ENCODE results near the gene TMA7B. TPM values are rescaled to one million over a fixed set of nuclear protein-coding genes. Genes with fewer than 3 reads are reported as not detected.
A peak's percentile ranks its signal among the peaks of the same experiment; 100 is the strongest.

Gene TMA7B
- total RNA-seq, 1 donor from 2014 or later = not detected

DNA sequence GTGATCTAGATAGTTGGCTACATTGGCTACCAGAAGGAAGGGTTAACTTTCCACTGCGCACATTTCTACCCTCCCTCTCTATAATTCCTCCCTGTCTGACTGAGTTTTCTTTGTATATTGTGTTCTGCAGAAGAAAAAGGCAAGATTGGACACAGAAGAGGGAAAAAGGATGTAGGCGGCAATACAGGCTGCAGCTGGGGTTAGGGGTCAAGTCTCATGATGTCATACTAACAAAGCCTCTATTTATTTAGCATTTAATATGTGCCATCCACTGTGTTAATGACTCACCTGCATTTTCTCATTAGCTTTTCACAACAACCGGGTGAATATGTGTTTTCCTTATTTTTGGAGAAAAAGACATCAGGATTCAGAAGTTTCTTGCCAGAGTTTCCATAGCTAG is 36.5 kb downstream of the TMA7B start:
- no peak overlapping the region for H3K9ac ChIP-seq
- H2AFZ ChIP-seq (replicated peaks) = no peak overlapping the region
- H3K27ac Mint-ChIP-seq = no peak overlapping the region
- H3K27me3 Mint-ChIP-seq (ENCODE audit: insufficient read depth, low read depth) = peaks cover 32% of the 10 kb centered on the region
- peaks cover 65% of the 10 kb centered on the region for H3K4me1 Mint-ChIP-seq
- no peaks in the 10 kb centered on the region for H3K36me3 ChIP-seq
- no peaks in the 10 kb centered on the region for H3K9me3 ChIP-seq (ENCODE audit: low read depth)
- peaks cover 61% of the 10 kb centered on the region for H3K27me3 ChIP-seq
- DNase-seq (ENCODE audit: low spot score) = no peak
- no peak overlapping the region for H3K4me3 ChIP-seq
- TF ChIP-seq EZH2 (IDR thresholded peaks at IDR 0.05) (no peak), EZH2phosphoT487 (IDR thresholded peaks at IDR 0.05) (no peak)
- TF ChIP-seq, protein P1, sequence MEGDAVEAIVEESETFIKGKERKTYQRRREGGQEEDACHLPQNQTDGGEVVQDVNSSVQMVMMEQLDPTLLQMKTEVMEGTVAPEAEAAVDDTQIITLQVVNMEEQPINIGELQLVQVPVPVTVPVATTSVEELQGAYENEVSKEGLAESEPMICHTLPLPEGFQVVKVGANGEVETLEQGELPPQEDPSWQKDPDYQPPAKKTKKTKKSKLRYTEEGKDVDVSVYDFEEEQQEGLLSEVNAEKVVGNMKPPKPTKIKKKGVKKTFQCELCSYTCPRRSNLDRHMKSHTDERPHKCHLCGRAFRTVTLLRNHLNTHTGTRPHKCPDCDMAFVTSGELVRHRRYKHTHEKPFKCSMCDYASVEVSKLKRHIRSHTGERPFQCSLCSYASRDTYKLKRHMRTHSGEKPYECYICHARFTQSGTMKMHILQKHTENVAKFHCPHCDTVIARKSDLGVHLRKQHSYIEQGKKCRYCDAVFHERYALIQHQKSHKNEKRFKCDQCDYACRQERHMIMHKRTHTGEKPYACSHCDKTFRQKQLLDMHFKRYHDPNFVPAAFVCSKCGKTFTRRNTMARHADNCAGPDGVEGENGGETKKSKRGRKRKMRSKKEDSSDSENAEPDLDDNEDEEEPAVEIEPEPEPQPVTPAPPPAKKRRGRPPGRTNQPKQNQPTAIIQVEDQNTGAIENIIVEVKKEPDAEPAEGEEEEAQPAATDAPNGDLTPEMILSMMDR (IDR thresholded peaks at IDR 0.05) = no peak
- H4K20me1 ChIP-seq (ENCODE audit: low read depth) = peaks cover 3% of the 10 kb centered on the region
- H3K27ac ChIP-seq = no peak overlapping the region
- H3K9me3 Mint-ChIP-seq = no peaks in the 10 kb centered on the region
- peaks cover 73% of the 10 kb centered on the region for H3F3A ChIP-seq (ENCODE audit: low read depth)
- H3K4me2 ChIP-seq = no peak overlapping the region
- H3K4me1 ChIP-seq = peaks cover 45% of the 10 kb centered on the region
- no peak overlapping the region for H3K4me3 Mint-ChIP-seq
- no peaks in the 10 kb centered on the region for H3K36me3 Mint-ChIP-seq
- no peaks in the 10 kb centered on the region for H3K79me2 ChIP-seq (ENCODE audit: low read depth)

DNA sequence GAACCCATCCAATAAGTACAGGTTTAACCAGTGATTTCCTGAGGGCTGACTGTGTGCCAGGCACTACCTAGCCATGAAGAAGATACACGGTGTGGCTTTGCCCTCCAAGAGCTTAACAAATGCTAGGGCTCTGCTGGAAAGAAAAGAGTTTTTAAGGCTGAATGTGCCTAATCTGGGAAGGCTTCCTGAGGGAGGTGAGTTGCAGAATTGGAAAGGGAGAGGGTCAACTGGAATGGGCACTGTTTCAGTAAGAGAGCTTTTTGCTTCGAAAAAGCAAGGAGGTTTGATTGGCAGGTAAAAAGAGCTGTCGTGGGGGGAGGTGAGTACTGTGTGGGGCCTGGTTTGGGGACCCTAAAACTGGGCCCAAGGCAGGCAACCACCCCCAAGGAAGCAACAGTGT is 37.2 kb downstream of the TMA7B start:
- Histone ChIP-seq H3F3A (ENCODE audit: low read depth) (peaks cover 73% of the 10 kb centered on the region), H3K9me3 (ENCODE audit: low read depth) (no peaks in the 10 kb centered on the region), H3K36me3 (no peaks in the 10 kb centered on the region), H4K20me1 (ENCODE audit: low read depth) (peaks cover 3% of the 10 kb centered on the region), H3K4me3 (no peak overlapping the region), H3K9ac (no peak overlapping the region), H3K27ac (no peak overlapping the region), H3K4me1 (peaks cover 52% of the 10 kb centered on the region), H3K27me3 (peaks cover 54% of the 10 kb centered on the region), H3K79me2 (ENCODE audit: low read depth) (no peaks in the 10 kb centered on the region), H2AFZ (replicated peaks) (no peak overlapping the region), H3K4me2 (peak overlapping the region; percentile 67)
- Mint-ChIP-seq H3K9me3 (no peaks in the 10 kb centered on the region), H3K4me1 (peaks cover 72% of the 10 kb centered on the region), H3K27me3 (ENCODE audit: insufficient read depth, low read depth) (peaks cover 25% of the 10 kb centered on the region), H3K27ac (no peak overlapping the region), H3K4me3 (no peak overlapping the region), H3K36me3 (no peaks in the 10 kb centered on the region)
- TF ChIP-seq EZH2 (IDR thresholded peaks at IDR 0.05) = no peak
- TF ChIP-seq EZH2phosphoT487 (IDR thresholded peaks at IDR 0.05) = no peak
- TF ChIP-seq, protein P1 (IDR thresholded peaks at IDR 0.05) = no peak
- no peak for DNase-seq (ENCODE audit: low spot score)

DNA sequence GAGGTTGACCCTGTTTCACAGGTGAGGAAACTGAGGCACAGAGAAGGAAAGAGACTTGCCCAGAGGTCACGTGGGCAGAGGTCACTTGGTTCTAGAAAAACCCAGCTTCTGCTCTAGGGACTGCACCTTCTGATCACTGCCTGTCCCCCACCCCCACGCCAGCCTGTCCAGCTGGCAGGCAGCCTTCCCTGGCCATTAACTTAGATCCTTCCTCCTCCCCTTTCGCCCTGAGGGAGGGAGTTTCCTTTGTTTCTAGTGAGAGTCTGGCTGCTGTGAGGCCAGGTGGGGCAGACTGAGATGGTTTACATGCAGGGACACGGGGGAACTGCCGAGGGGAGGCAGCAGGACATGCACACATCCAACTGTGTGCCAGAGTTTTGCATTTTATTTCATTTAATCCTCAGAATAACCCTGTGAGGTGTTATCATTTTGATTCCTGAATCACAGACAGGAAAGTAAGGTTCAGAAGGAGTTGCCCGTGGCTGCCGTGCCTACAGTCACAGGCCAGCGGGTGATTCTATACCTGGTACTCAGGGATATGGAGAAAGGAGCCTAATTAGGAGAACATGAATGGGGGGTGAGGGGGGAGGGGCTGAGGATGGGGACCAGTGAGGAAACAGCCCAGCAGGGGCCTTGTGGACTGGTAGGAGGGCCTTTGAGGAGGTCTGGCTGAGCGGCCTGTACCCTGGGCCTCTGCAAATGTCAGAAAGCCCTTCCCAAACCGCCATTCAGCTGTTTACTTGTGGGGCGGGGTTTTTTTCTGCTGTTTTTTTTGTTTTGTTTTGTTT is 37.9 kb downstream of the TMA7B start:
- Histone ChIP-seq H3K9me3 (ENCODE audit: low read depth) (no peaks in the 10 kb centered on the region), H3K27me3 (peaks cover 47% of the 10 kb centered on the region), H3K9ac (no peak overlapping the region), H3K4me3 (peak overlapping the region; percentile 15), H3K79me2 (ENCODE audit: low read depth) (no peaks in the 10 kb centered on the region), H3K36me3 (no peaks in the 10 kb centered on the region), H2AFZ (replicated peaks) (no peak overlapping the region), H4K20me1 (ENCODE audit: low read depth) (peaks cover 3% of the 10 kb centered on the region), H3K27ac (no peak overlapping the region), H3K4me2 (peak overlapping the region; percentile 67), H3K4me1 (peaks cover 59% of the 10 kb centered on the region), H3F3A (ENCODE audit: low read depth) (peaks cover 72% of the 10 kb centered on the region)
- no peaks in the 10 kb centered on the region for H3K9me3 Mint-ChIP-seq
- peak overlapping the region; percentile 82 for H3K27ac Mint-ChIP-seq
- H3K27me3 Mint-ChIP-seq (ENCODE audit: insufficient read depth, low read depth) = peaks cover 18% of the 10 kb centered on the region
- peaks cover 76% of the 10 kb centered on the region for H3K4me1 Mint-ChIP-seq
- no peaks in the 10 kb centered on the region for H3K36me3 Mint-ChIP-seq
- peak overlapping the region; percentile 74 for H3K4me3 Mint-ChIP-seq
- TF ChIP-seq, protein P1 (IDR thresholded peaks at IDR 0.05) = no peak
- TF ChIP-seq EZH2 (IDR thresholded peaks at IDR 0.05) (no peak), EZH2phosphoT487 (IDR thresholded peaks at IDR 0.05) (no peak)
- DNase-seq (ENCODE audit: low spot score) = peak; percentile 70
